PC-3 (cell line): ENCODE results near the gene GPC3. TPM values are rescaled to one million over a fixed set of nuclear protein-coding genes. Genes with fewer than 3 reads are reported as not detected.

Experiments
- ATAC-seq: fragments of 200-7000 bp; cut with Tn5 transposase; 2 replicates; pipeline ENCODE4 v1.9.1; 2020; ENCODE audit warnings: mild to moderate bottlenecking, moderate library complexity
- BruUV-seq: library from RNA; stranded (reverse); fragments of 400-500 nt; replicated peaks from 2 replicates; lab custom pipeline; 2021; lab: Mats Ljungman, UMichigan
- CTCF ChIA-PET: fragments of 300-600 bp; sonication (Branson Sonifier 250); formaldehyde crosslinking; loops from one replicate; lab custom pipeline; 2022; ENCODE audit warnings: antibody characterized with exemption; lab: Charles Lee
- POLR2A ChIA-PET: fragments of 300-600 bp; sonication (Branson Sonifier 250); formaldehyde crosslinking; loops from one replicate; lab custom pipeline; 2022; ENCODE audit warnings: antibody characterized with exemption; ENCODE audit not compliant: unreplicated experiment; lab: Charles Lee
- DNase-seq: peaks from one replicate; pipeline ENCODE4 v3.0.0-alpha.2; 2015
- H2AFZ ChIP-seq: fragments of 300-600 bp; sonication (generic); 2 replicates; pipeline ENCODE4 v1.6.0; 2016; ENCODE audit warnings: antibody characterized with exemption, low read length
- H3F3A ChIP-seq: fragments of 300-600 bp; sonication (generic); one replicate; pipeline ENCODE4 v1.6.0; 2017; ENCODE audit warnings: antibody characterized with exemption, low read length, control low read depth, mild to moderate bottlenecking; ENCODE audit not compliant: unreplicated experiment
- H3K27ac ChIP-seq: fragments of 300-600 bp; sonication (generic); 2 replicates; pipeline ENCODE4 v1.5.1; 2016; ENCODE audit warnings: mild to moderate bottlenecking, low read length
- H3K27me3 ChIP-seq: fragments of 300-600 bp; sonication (generic); 2 replicates; pipeline ENCODE4 v1.6.1; 2016; ENCODE audit warnings: low read length, mixed read lengths
- H3K36me3 ChIP-seq: fragments of 300-600 bp; sonication (generic); 2 replicates; pipeline ENCODE4 v1.6.1; 2016; ENCODE audit warnings: low read depth, mixed run types, low read length, mixed read lengths
- H3K4me1 ChIP-seq: fragments of 300-600 bp; sonication (generic); 2 replicates; pipeline ENCODE4 v1.5.1; 2016; ENCODE audit warnings: low read length; ENCODE audit not compliant: insufficient read depth
- H3K4me2 ChIP-seq: fragments of 300-600 bp; sonication (generic); 2 replicates; pipeline ENCODE4 v1.6.0; 2016; ENCODE audit warnings: low read length
- H3K4me3 ChIP-seq: fragments of 300-600 bp; sonication (generic); 2 replicates; pipeline ENCODE4 v1.5.1; 2016; ENCODE audit warnings: mild to moderate bottlenecking, low read length, mixed read lengths
- H3K79me2 ChIP-seq: fragments of 300-600 bp; sonication (generic); 2 replicates; pipeline ENCODE4 v1.6.1; 2017; ENCODE audit warnings: low read length, mixed read lengths
- H3K9ac ChIP-seq: fragments of 300-600 bp; sonication (generic); 2 replicates; pipeline ENCODE4 v1.6.0; 2016; ENCODE audit warnings: mild to moderate bottlenecking, low read length
- H3K9me2 ChIP-seq: fragments of 300-600 bp; sonication (generic); replicated peaks from 2 replicates; pipeline ENCODE4 v1.6.1; 2016; ENCODE audit warnings: mixed run types, low read length, mixed read lengths
- H3K9me3 ChIP-seq: fragments of 300-600 bp; sonication (generic); 2 replicates; pipeline ENCODE4 v1.6.1; 2016; ENCODE audit warnings: low read length, mixed read lengths
- H4K20me1 ChIP-seq: fragments of 300-600 bp; sonication (generic); 2 replicates; pipeline ENCODE4 v1.6.1; 2016; ENCODE audit warnings: low read length, mixed read lengths
- CTCF ChIP-seq: fragments of 300-600 bp; sonication (generic); conservative IDR thresholded peaks from 2 replicates; pipeline ENCODE4 v1.5.1; 2017; ENCODE audit warnings: antibody characterized with exemption, low read depth, mild to moderate bottlenecking, low read length
- EZH2 ChIP-seq: fragments of 300-600 bp; sonication (generic); IDR thresholded peaks from one replicate; pipeline ENCODE4 v1.6.1; 2017; ENCODE audit warnings: antibody characterized with exemption, mild to moderate bottlenecking, low read length; ENCODE audit not compliant: unreplicated experiment
- EZH2phosphoT487 ChIP-seq: fragments of 300-600 bp; sonication (generic); IDR thresholded peaks from 2 replicates; pipeline ENCODE4 v1.6.1; 2018; ENCODE audit warnings: mild to moderate bottlenecking, antibody characterized with exemption, low read length, borderline replicate concordance
- intact Hi-C: fragments of 100-400 bp; cut with micrococcal nuclease; formaldehyde crosslinking; loops from 2 replicates; pipeline ENCODE4 v1.9.0; 2023
- total RNA-seq: library from RNA; depleted of rRNA; stranded (reverse); fragments of >200 nt; gene quantifications from 2 replicates; pipeline ENCODE4 v1.2.3, GENCODE V29; 2014

The GPC3 gene
- total RNA-seq, 1 experiment from 2014 or later: not detected

GRCh38 chrX:133840415-133840814 is 145.0 kb downstream of the GPC3 start:
- H3F3A ChIP-seq: no peaks in the 10 kb centered on the region
- H3K4me1 ChIP-seq: no peaks in the 10 kb centered on the region
- no peak overlapping the region for H3K4me3 ChIP-seq
- ATAC-seq (no peak), DNase-seq (no peak)
- intact Hi-C loops: no loop called here
- H4K20me1 ChIP-seq: no peaks in the 10 kb centered on the region
- POLR2A ChIA-PET: no interaction called here
- no peak for TF ChIP-seq EZH2phosphoT487
- TF ChIP-seq EZH2: no peak
- no peak for TF ChIP-seq CTCF
- H3K79me2 ChIP-seq: no peaks in the 10 kb centered on the region
- H3K36me3 ChIP-seq: no peaks in the 10 kb centered on the region
- no peak overlapping the region for H3K4me2 ChIP-seq
- no peak overlapping the region for H2AFZ ChIP-seq
- peaks cover 25% of the 10 kb centered on the region for H3K27me3 ChIP-seq
- BruUV-seq: no TSS peak
- CTCF ChIA-PET: interaction anchor here (0.7 kb wide), 1 partner anchor 556 kb away, joined by 3 read pairs; no protein-coding TSS in a partner anchor
- no peak overlapping the region for H3K9ac ChIP-seq
- no peaks in the 10 kb centered on the region for H3K9me2 ChIP-seq
- H3K27ac ChIP-seq: no peak overlapping the region
- no peaks in the 10 kb centered on the region for H3K9me3 ChIP-seq

DNA sequence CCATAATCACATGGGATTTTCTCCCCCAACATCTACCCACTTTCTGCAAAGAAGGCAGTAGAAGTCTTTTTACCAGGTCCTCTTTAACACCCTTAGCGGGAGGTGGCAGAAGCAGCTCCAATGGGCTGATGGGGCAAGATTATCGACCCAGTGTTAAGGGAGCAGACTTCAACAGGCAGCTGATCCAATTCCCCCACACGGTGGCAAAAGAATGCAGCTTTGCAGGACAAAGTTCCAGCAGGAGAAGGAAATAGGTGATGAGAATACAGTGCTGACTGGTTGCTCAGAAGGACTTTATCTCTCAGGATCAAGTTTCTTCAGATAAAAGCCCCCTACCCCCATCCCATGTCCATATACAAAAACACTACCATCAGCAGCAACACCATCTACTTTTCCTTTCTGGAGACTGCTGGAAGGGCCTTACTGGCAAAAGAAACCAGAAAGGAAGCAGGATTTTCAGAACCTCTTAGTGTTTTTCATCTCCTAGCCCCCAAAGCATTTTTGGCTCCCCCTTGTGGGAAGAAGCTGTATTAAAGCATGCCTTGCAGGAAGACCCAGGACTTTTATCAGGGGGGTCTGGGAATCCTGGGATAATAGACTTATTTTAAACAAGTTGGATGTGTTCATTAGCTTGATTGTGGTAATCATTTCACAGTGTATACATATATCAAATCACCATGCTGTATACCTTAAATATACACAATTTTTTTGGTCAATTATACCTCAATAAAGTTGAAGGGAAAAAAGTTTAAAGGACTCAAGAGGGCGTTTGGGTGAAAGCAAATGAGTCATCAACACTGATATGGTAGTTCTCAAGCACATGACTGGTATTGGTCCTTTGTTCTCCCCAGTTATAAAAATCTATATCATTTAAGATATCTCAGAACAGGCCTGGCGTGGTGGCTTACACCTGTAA is 146.4 kb downstream of the GPC3 start:
- TF ChIP-seq EZH2 (no peak), CTCF (peak; percentile 65), EZH2phosphoT487 (no peak)
- Histone ChIP-seq H3K9ac (no peak overlapping the region), H3K36me3 (no peaks in the 10 kb centered on the region), H3K4me2 (no peak overlapping the region), H3K4me3 (no peak overlapping the region), H3K27ac (no peak overlapping the region), H4K20me1 (no peaks in the 10 kb centered on the region), H3F3A (no peaks in the 10 kb centered on the region), H3K4me1 (no peaks in the 10 kb centered on the region), H3K79me2 (no peaks in the 10 kb centered on the region), H3K9me2 (no peaks in the 10 kb centered on the region), H3K27me3 (peaks cover 25% of the 10 kb centered on the region), H3K9me3 (no peaks in the 10 kb centered on the region), H2AFZ (no peak overlapping the region)
- ChIA-PET CTCF (interaction anchor here (0.6 kb wide), 1 partner anchor 59 kb away, joined by 4 read pairs; no protein-coding TSS in a partner anchor), POLR2A (no interaction called here)
- DNase-seq (peak; percentile 67), ATAC-seq (peak; percentile 33; the same call in 1 of the 2 replicates)
- intact Hi-C loops: loop anchor here (1.0 kb wide), 2 partner anchors 47 to 141 kb away; no protein-coding TSS in a partner anchor
- no TSS peak for BruUV-seq

DNA sequence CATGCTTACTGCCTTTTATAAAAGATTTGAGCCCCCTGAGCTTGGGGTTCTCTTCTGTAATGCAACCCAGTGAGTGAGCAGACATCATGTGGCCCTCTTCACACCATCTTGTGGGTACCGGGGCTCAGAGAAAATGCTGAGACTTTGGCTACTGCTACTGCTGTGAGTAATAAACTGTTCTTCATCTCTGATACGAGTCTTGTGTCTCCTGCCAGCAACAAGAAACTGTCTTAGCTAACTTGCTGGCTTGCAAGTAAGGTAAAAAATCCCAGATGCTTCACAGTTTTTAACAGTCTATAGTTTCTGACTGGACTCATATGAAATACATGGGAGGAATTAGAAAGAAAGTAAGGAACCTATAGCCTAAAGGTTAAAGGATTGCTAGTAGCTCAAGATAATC is 148.3 kb downstream of the GPC3 start:
- ChIA-PET POLR2A (no interaction called here), CTCF (no interaction called here)
- Histone ChIP-seq H3K9ac (no peak overlapping the region), H3K36me3 (no peaks in the 10 kb centered on the region), H3K4me2 (no peak overlapping the region), H3K27ac (no peak overlapping the region), H3K4me1 (no peaks in the 10 kb centered on the region), H3K4me3 (no peak overlapping the region), H3K9me2 (no peaks in the 10 kb centered on the region), H3K79me2 (no peaks in the 10 kb centered on the region), H3K27me3 (peaks cover 29% of the 10 kb centered on the region), H3K9me3 (no peaks in the 10 kb centered on the region), H4K20me1 (no peaks in the 10 kb centered on the region), H2AFZ (no peak overlapping the region), H3F3A (no peaks in the 10 kb centered on the region)
- intact Hi-C loops: no loop called here
- no peak for ATAC-seq
- no TSS peak for BruUV-seq
- DNase-seq: no peak
- TF ChIP-seq CTCF (no peak), EZH2phosphoT487 (no peak), EZH2 (no peak)
